PC-3 (cell line): ENCODE data around the gene SCN2B. TPM values are rescaled to one million over a fixed set of nuclear protein-coding genes. Genes with fewer than 3 reads are reported as not detected.

Experiments used
- ATAC-seq: fragments of 200-7000 bp; cut with Tn5 transposase; 2 replicates; pipeline ENCODE4 v1.9.1; 2020; ENCODE audit warnings: mild to moderate bottlenecking, moderate library complexity
- Bru-seq: library from RNA; stranded (reverse); fragments of 400-500 nt; gene quantifications from one replicate; lab custom pipeline; 2021; lab: Mats Ljungman, UMichigan
- BruChase-seq, 2 experiments: library from RNA; stranded (reverse); fragments of 400-500 nt; gene quantifications; one replicate each; lab custom pipeline; 2021; lab: Mats Ljungman, UMichigan
- BruUV-seq: library from RNA; stranded (reverse); fragments of 400-500 nt; replicated peaks from 2 replicates; lab custom pipeline; 2021; lab: Mats Ljungman, UMichigan
- CTCF ChIA-PET: fragments of 300-600 bp; sonication (Branson Sonifier 250); formaldehyde crosslinking; loops from one replicate; lab custom pipeline; 2022; ENCODE audit warnings: antibody characterized with exemption; lab: Charles Lee
- POLR2A ChIA-PET: fragments of 300-600 bp; sonication (Branson Sonifier 250); formaldehyde crosslinking; loops from one replicate; lab custom pipeline; 2022; ENCODE audit warnings: antibody characterized with exemption; ENCODE audit not compliant: unreplicated experiment; lab: Charles Lee
- DNase-seq: peaks from one replicate; pipeline ENCODE4 v3.0.0-alpha.2; 2015
- H2AFZ ChIP-seq: fragments of 300-600 bp; sonication (generic); 2 replicates; pipeline ENCODE4 v1.6.0; 2016; ENCODE audit warnings: antibody characterized with exemption, low read length
- H3F3A ChIP-seq: fragments of 300-600 bp; sonication (generic); one replicate; pipeline ENCODE4 v1.6.0; 2017; ENCODE audit warnings: antibody characterized with exemption, low read length, control low read depth, mild to moderate bottlenecking; ENCODE audit not compliant: unreplicated experiment
- H3K27ac ChIP-seq: fragments of 300-600 bp; sonication (generic); 2 replicates; pipeline ENCODE4 v1.5.1; 2016; ENCODE audit warnings: mild to moderate bottlenecking, low read length
- H3K27me3 ChIP-seq: fragments of 300-600 bp; sonication (generic); 2 replicates; pipeline ENCODE4 v1.6.1; 2016; ENCODE audit warnings: low read length, mixed read lengths
- H3K36me3 ChIP-seq: fragments of 300-600 bp; sonication (generic); 2 replicates; pipeline ENCODE4 v1.6.1; 2016; ENCODE audit warnings: low read depth, mixed run types, low read length, mixed read lengths
- H3K4me1 ChIP-seq: fragments of 300-600 bp; sonication (generic); 2 replicates; pipeline ENCODE4 v1.5.1; 2016; ENCODE audit warnings: low read length; ENCODE audit not compliant: insufficient read depth
- H3K4me2 ChIP-seq: fragments of 300-600 bp; sonication (generic); 2 replicates; pipeline ENCODE4 v1.6.0; 2016; ENCODE audit warnings: low read length
- H3K4me3 ChIP-seq: fragments of 300-600 bp; sonication (generic); 2 replicates; pipeline ENCODE4 v1.5.1; 2016; ENCODE audit warnings: mild to moderate bottlenecking, low read length, mixed read lengths
- H3K79me2 ChIP-seq: fragments of 300-600 bp; sonication (generic); 2 replicates; pipeline ENCODE4 v1.6.1; 2017; ENCODE audit warnings: low read length, mixed read lengths
- H3K9ac ChIP-seq: fragments of 300-600 bp; sonication (generic); 2 replicates; pipeline ENCODE4 v1.6.0; 2016; ENCODE audit warnings: mild to moderate bottlenecking, low read length
- H3K9me2 ChIP-seq: fragments of 300-600 bp; sonication (generic); replicated peaks from 2 replicates; pipeline ENCODE4 v1.6.1; 2016; ENCODE audit warnings: mixed run types, low read length, mixed read lengths
- H3K9me3 ChIP-seq: fragments of 300-600 bp; sonication (generic); 2 replicates; pipeline ENCODE4 v1.6.1; 2016; ENCODE audit warnings: low read length, mixed read lengths
- H4K20me1 ChIP-seq: fragments of 300-600 bp; sonication (generic); 2 replicates; pipeline ENCODE4 v1.6.1; 2016; ENCODE audit warnings: low read length, mixed read lengths
- CTCF ChIP-seq: fragments of 300-600 bp; sonication (generic); conservative IDR thresholded peaks from 2 replicates; pipeline ENCODE4 v1.5.1; 2017; ENCODE audit warnings: antibody characterized with exemption, low read depth, mild to moderate bottlenecking, low read length
- EZH2 ChIP-seq: fragments of 300-600 bp; sonication (generic); IDR thresholded peaks from one replicate; pipeline ENCODE4 v1.6.1; 2017; ENCODE audit warnings: antibody characterized with exemption, mild to moderate bottlenecking, low read length; ENCODE audit not compliant: unreplicated experiment
- EZH2phosphoT487 ChIP-seq: fragments of 300-600 bp; sonication (generic); IDR thresholded peaks from 2 replicates; pipeline ENCODE4 v1.6.1; 2018; ENCODE audit warnings: mild to moderate bottlenecking, antibody characterized with exemption, low read length, borderline replicate concordance
- intact Hi-C: fragments of 100-400 bp; cut with micrococcal nuclease; formaldehyde crosslinking; loops from 2 replicates; pipeline ENCODE4 v1.9.0; 2023
- long read RNA-seq: library from polyadenylated mRNA; unstranded; transcript quantifications from one replicate; pipeline ENCODE4 v2.0.0, GENCODE V29; 2021; ENCODE audit not compliant: unreplicated experiment
- total RNA-seq: library from RNA; depleted of rRNA; stranded (reverse); fragments of >200 nt; gene quantifications from 2 replicates; pipeline ENCODE4 v1.2.3, GENCODE V29; 2014; rRNA removed

Gene SCN2B, protein sequence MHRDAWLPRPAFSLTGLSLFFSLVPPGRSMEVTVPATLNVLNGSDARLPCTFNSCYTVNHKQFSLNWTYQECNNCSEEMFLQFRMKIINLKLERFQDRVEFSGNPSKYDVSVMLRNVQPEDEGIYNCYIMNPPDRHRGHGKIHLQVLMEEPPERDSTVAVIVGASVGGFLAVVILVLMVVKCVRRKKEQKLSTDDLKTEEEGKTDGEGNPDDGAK
- total RNA-seq, result 0.12 TPM in 1 of 2 replicates, not detected in the other
- not detected for Bru-seq, nascent RNA
- percentile 9 among the genes with signal in this experiment for BruChase-seq, experiment 1, labeled RNA remaining after a 6-hour chase
- BruChase-seq, experiment 2, labeled RNA remaining after a 2-hour chase, result percentile 5 among the genes with signal in this experiment
- long read RNA-seq, result 0 reads

DNA sequence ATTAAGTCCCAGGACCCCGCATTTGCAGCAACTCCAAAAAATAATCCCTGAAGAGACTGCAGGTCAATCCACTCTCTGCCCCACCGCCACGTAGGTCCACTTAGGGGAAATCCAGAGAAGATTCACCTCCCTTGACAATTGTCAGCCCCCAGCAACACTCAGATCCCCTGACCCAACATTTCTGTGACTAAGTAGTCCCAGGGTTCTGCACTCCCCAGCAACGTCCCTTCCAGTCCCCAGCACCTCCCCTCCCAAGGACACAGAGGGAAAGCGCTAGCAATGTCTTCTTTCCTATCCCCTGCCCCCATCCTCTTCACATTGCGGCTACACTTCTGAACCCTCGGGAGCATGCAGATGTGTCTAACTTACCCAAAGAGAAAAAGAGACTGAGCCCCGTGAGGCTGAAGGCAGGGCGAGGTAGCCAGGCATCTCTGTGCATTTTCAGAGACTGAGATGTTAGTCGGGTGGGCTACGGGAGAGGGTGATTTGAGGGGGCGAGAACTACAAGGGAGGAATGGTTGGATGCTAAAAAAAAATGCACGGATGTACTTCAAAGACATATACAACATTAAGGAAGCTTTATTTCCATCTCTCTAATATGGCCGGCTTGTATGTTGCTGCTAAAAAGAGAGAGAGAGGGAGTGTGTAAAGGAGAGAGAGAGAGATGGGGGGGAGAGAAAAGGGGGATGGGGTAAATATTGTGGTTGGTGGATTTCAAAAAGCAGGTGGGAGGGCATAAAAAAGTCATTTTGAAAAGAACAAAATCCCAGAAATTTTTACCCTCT is at the start of gene SCN2B:
Gene SCN2B, minus strand, starts transcription at position 647 of the 785 bp plus-strand sequence. Its CDS starts 208 bp downstream, at position 439.
- Histone ChIP-seq H3K36me3 (no peaks in the 10 kb centered on the region), H3K4me1 (peaks cover 19% of the 10 kb centered on the region), H2AFZ (peak within 1 kb of the TSS; percentile 49), H3K9ac (no peak within 1 kb of the TSS), H3K9me2 (no peaks in the 10 kb centered on the region), H3F3A (no peaks in the 10 kb centered on the region), H4K20me1 (no peaks in the 10 kb centered on the region), H3K4me2 (peak within 1 kb of the TSS; percentile 55), H3K27me3 (no peaks in the 10 kb centered on the region), H3K4me3 (no peak within 1 kb of the TSS), H3K79me2 (no peaks in the 10 kb centered on the region), H3K27ac (no peak within 1 kb of the TSS), H3K9me3 (no peaks in the 10 kb centered on the region)
- intact Hi-C loops, result no loop called here
- no peak for DNase-seq
- CTCF ChIA-PET, result no interaction called here
- POLR2A ChIA-PET, result no interaction called here
- TF ChIP-seq EZH2 (no peak), EZH2phosphoT487 (no peak), CTCF (no peak)
- no TSS peak for BruUV-seq
- ATAC-seq, result no peak

GRCh38 chr11:118224511-118225188 is 48.2 kb upstream of the SCN2B start, which contains the start of gene JAML:
Gene JAML (minus strand): TSS chr11:118225011. CDS start chr11:118214866, 10,145 bp downstream.
- Histone ChIP-seq H3K4me1 (peaks cover 12% of the 10 kb centered on the region), H3K27ac (no peak within 1 kb of the TSS), H3F3A (no peaks in the 10 kb centered on the region), H3K9me3 (no peaks in the 10 kb centered on the region), H4K20me1 (no peaks in the 10 kb centered on the region), H3K4me2 (no peak within 1 kb of the TSS), H3K9me2 (no peaks in the 10 kb centered on the region), H3K36me3 (no peaks in the 10 kb centered on the region), H3K9ac (no peak within 1 kb of the TSS), H3K4me3 (no peak within 1 kb of the TSS), H2AFZ (no peak within 1 kb of the TSS), H3K27me3 (no peaks in the 10 kb centered on the region), H3K79me2 (no peaks in the 10 kb centered on the region)
- POLR2A ChIA-PET, result no interaction called here
- no peak for DNase-seq
- TF ChIP-seq EZH2 (no peak), CTCF (no peak), EZH2phosphoT487 (no peak)
- intact Hi-C loops, result no loop called here
- ATAC-seq, result no peak
- BruUV-seq, result no TSS peak
- CTCF ChIA-PET, result no interaction called here
